ENCODE data around the gene MED19.

MED19 gene

GRCh38 chr11:57745206-57745605 is 33.2 kb upstream of the MED19 start:
- DNase-seq (ENCODE audit: low read depth), result no peak
- no peak for TF ChIP-seq CTCF (IDR thresholded peaks at IDR 0.05; ENCODE audit: control insufficient read depth, extremely low read depth, insufficient read depth)
- no peak overlapping the region for H3K4me3 ChIP-seq (ENCODE audit: low read depth, low read length)

DNA sequence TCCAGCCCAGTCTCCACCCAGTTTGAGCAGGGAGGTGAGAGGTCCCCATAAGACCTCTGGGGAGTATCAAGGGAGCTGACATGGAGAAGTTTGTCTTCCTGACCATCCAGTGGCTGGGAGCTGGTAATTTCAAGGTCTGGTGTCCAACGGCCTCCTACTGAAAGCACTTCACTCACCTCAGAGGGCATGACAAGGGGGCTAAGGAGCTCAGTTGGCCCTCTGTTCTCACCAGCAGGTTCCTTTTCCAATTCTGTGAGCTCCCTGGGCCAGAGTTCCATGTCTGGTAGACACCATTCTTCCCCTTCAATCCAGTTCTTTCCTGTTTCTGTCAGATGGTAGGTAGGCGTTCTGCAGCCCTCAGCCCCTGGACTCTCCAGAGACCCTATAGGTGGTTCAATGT is 32.3 kb upstream of the MED19 start:
- no peak overlapping the region for H3K4me3 ChIP-seq (ENCODE audit: low read depth, low read length)
- DNase-seq (ENCODE audit: low read depth), result no peak
- no peak for TF ChIP-seq CTCF (IDR thresholded peaks at IDR 0.05; ENCODE audit: control insufficient read depth, extremely low read depth, insufficient read depth)

GRCh38 chr11:57742087-57742452 is 30.1 kb upstream of the MED19 start:
- H3K4me3 ChIP-seq (ENCODE audit: low read depth, low read length), result peak overlapping the region; percentile 95
- DNase-seq (ENCODE audit: low read depth), result no peak
- TF ChIP-seq CTCF (IDR thresholded peaks at IDR 0.05; ENCODE audit: control insufficient read depth, extremely low read depth, insufficient read depth), result no peak

DNA sequence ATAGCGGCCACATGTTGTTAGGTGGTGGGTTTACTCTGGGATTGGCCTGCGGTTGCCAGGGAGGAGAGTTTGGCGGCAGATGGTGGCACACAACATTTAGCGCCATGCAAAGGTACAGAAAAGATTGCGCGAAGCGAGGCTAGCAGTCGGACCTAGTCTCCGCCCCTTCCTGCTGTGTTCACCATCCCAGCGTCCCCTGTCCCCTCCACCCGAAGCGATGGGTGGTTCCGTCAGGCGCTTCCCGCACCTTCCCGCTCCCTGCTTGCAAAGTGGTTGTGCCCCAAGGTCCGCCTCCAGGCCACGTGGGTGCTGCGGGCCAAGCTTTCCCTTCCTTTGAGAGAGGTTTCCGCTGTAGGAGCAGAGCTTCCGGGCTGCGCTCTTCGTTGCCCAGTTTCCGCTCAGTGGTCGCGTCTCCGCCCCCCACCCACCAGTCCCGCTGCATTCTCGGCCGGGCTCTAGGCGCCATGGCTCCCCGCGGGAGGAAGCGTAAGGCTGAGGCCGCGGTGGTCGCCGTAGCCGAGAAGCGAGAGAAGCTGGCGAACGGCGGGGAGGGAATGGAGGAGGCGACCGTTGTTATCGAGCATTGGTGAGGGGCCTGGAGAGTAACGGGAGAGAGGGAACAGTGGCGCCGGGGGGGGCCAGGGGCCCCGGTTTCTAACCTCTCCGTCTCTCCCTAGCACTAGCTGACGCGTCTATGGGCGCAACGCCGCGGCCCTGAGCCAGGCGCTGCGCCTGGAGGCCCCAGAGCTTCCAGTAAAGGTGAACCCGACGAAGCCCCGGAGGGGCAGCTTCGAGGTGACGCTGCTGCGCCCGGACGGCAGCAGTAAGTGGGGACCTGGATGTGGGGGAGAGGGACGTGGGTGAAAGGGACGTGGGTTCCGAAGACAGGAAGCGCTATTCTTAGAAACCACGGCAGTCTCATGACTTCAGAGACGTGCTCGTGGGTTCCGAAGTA is 29.4 kb upstream of the MED19 start, which contains the start of gene SELENOH:
TSS of gene SELENOH (plus strand) at position 360 of the 955 bp plus-strand sequence. CDS start at position 465, 105 bp downstream.
- peak within 1 kb of the TSS; percentile 95 for H3K4me3 ChIP-seq (ENCODE audit: low read depth, low read length)
- peak; percentile 96 for DNase-seq (ENCODE audit: low read depth)
- no peak for TF ChIP-seq CTCF (IDR thresholded peaks at IDR 0.05; ENCODE audit: control insufficient read depth, extremely low read depth, insufficient read depth)

GRCh38 chr11:57735619-57736298 is 23.7 kb upstream of the MED19 start:
- H3K4me3 ChIP-seq (ENCODE audit: low read depth, low read length), result no peak overlapping the region
- no peak for DNase-seq (ENCODE audit: low read depth)

DNA sequence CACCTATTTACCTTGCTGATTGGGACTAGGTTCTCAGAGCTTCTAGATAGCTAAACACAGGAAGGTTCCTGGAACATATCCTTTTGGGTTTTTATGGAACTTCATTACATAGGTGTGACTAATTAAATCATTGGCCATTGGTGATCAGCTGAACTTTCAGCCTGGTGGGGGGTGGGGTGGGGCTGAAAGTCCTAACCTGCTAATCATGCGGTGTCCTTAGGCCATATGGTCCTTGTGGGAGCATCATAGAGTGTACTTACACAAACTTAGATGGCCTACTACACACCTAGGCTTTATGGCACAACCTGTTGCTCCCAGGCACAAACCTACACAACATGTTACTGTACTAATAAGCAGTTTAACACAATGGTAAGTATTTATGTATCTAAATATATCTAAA is 20.6 kb upstream of the MED19 start:
- TF ChIP-seq CTCF (IDR thresholded peaks at IDR 0.05; ENCODE audit: control insufficient read depth, extremely low read depth, insufficient read depth), result no peak
- no peak for DNase-seq (ENCODE audit: low read depth)
- H3K4me3 ChIP-seq (ENCODE audit: low read depth, low read length), result no peak overlapping the region

More at GRCh38 chr11:57735619-57736298, 23.7 kb upstream of the MED19 start:
- no peak for TF ChIP-seq CTCF (IDR thresholded peaks at IDR 0.05; ENCODE audit: control insufficient read depth, extremely low read depth, insufficient read depth)

Measured in LNCaP clone FGC (cell line).